OCI-LY3 (cell line): ENCODE data around the gene TMEM184B.

Experiments used
- CTCF ChIP-seq: fragments of 200-600, 300-600 bp; sonication (generic); IDR thresholded peaks from 2 replicates; pipeline ENCODE4 v1.5.1; 2014; ENCODE audit warnings: antibody characterized with exemption, low read length, low read depth
- EZH2phosphoT487 ChIP-seq: fragments of 200-600 bp; shearing (Covaris generic); IDR thresholded peaks from 2 replicates; pipeline ENCODE4 v1.6.1; 2018; ENCODE audit warnings: antibody characterized with exemption, mixed run types, low read depth

DNA sequence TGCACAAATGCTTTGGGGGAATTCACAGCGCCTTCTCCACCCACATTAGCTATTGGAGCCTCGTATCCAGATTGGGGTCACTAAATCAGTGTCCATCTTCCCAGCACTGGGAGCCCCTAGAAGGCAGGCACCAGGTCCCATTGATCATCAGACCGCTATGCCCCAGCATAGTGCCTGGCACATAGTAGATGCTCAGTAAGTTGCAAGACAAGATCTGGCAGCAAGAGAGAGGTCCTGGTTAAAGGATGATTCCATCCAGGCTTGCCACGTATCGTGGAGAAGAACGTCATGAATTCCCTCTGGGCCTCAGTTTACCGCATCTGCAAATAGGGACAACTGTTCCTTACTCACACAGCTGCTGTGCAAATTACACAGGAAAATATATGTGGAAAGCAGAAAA, 1.7 kb downstream of the TMEM184B start:
- TF ChIP-seq CTCF (no peak), EZH2phosphoT487 (no peak)
